ENCODE data around the gene MTAP.

- no peak for TF ChIP-seq MAX (IDR thresholded peaks at IDR 0.05)
- no peak for TF ChIP-seq CTCF (IDR thresholded peaks at IDR 0.05; ENCODE audit: low read depth, low read length, missing input control)
- TF ChIP-seq SP1 (IDR thresholded peaks at IDR 0.05) = no peak
- TF ChIP-seq YY1 (IDR thresholded peaks at IDR 0.05) = no peak
- TF ChIP-seq ZBTB33 (IDR thresholded peaks at IDR 0.05) = no peak
These were observed 165.3 kb downstream of the MTAP start for GRCh38 chr9:21967702-21968101.
